SK-N-SH (cell line): ENCODE data around the gene PSMC3.

Experiments used
- MXI1 ChIP-seq: IDR thresholded peaks from 2 replicates; pipeline ENCODE4 v1.6.1; 2012; ENCODE audit warnings: mild to moderate bottlenecking, low read depth, low read length, improper control_type of control experiment
- POLR2AphosphoS5 ChIP-seq: IDR thresholded peaks from 2 replicates; pipeline ENCODE4 v1.6.1; 2012; ENCODE audit warnings: low read depth, low read length
- TF ChIP-seq, protein P1 (sequence below): fragments of 200-600 bp; sonication (generic); IDR thresholded peaks from 2 replicates; pipeline ENCODE4 v1.6.1; 2017; ENCODE audit warnings: antibody characterized with exemption, mild to moderate bottlenecking, moderate library complexity
- TF ChIP-seq, protein P2 (sequence below): IDR thresholded peaks from 2 replicates; pipeline ENCODE4 v1.6.1; 2012; ENCODE audit warnings: mild to moderate bottlenecking, low read depth, low read length, moderate library complexity

DNA sequence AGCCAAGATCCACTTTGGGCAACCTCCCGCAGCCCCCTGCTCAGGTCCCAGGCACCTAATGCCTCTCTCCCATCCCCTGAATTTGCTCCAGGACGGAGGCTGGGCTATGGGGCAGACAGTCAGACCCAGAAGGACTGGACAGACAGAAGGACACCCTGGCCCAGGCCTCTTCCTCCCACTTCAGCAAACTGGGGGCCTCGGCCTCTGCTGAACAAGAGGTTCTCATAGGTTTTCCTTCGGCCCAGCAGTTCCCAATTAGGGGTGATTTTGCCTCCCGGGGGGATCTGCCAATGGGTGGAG, 51.6 kb downstream of the PSMC3 start:
- TF ChIP-seq, protein P1, sequence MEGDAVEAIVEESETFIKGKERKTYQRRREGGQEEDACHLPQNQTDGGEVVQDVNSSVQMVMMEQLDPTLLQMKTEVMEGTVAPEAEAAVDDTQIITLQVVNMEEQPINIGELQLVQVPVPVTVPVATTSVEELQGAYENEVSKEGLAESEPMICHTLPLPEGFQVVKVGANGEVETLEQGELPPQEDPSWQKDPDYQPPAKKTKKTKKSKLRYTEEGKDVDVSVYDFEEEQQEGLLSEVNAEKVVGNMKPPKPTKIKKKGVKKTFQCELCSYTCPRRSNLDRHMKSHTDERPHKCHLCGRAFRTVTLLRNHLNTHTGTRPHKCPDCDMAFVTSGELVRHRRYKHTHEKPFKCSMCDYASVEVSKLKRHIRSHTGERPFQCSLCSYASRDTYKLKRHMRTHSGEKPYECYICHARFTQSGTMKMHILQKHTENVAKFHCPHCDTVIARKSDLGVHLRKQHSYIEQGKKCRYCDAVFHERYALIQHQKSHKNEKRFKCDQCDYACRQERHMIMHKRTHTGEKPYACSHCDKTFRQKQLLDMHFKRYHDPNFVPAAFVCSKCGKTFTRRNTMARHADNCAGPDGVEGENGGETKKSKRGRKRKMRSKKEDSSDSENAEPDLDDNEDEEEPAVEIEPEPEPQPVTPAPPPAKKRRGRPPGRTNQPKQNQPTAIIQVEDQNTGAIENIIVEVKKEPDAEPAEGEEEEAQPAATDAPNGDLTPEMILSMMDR: no peak
- TF ChIP-seq, protein P2, sequence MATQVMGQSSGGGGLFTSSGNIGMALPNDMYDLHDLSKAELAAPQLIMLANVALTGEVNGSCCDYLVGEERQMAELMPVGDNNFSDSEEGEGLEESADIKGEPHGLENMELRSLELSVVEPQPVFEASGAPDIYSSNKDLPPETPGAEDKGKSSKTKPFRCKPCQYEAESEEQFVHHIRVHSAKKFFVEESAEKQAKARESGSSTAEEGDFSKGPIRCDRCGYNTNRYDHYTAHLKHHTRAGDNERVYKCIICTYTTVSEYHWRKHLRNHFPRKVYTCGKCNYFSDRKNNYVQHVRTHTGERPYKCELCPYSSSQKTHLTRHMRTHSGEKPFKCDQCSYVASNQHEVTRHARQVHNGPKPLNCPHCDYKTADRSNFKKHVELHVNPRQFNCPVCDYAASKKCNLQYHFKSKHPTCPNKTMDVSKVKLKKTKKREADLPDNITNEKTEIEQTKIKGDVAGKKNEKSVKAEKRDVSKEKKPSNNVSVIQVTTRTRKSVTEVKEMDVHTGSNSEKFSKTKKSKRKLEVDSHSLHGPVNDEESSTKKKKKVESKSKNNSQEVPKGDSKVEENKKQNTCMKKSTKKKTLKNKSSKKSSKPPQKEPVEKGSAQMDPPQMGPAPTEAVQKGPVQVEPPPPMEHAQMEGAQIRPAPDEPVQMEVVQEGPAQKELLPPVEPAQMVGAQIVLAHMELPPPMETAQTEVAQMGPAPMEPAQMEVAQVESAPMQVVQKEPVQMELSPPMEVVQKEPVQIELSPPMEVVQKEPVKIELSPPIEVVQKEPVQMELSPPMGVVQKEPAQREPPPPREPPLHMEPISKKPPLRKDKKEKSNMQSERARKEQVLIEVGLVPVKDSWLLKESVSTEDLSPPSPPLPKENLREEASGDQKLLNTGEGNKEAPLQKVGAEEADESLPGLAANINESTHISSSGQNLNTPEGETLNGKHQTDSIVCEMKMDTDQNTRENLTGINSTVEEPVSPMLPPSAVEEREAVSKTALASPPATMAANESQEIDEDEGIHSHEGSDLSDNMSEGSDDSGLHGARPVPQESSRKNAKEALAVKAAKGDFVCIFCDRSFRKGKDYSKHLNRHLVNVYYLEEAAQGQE: no peak
- no peak for TF ChIP-seq MXI1
- no peak for TF ChIP-seq POLR2AphosphoS5
